HG02642 (cell line): Measurements from ENCODE around the gene PDE6D.

Source experiments
- ATAC-seq: cut with Tn5 transposase; IDR thresholded peaks from one replicate; pipeline ENCODE4 v1.9.1; 2021; ENCODE audit warnings: mild to moderate bottlenecking; ENCODE audit not compliant: unreplicated experiment, poor library complexity

The PDE6D gene

DNA sequence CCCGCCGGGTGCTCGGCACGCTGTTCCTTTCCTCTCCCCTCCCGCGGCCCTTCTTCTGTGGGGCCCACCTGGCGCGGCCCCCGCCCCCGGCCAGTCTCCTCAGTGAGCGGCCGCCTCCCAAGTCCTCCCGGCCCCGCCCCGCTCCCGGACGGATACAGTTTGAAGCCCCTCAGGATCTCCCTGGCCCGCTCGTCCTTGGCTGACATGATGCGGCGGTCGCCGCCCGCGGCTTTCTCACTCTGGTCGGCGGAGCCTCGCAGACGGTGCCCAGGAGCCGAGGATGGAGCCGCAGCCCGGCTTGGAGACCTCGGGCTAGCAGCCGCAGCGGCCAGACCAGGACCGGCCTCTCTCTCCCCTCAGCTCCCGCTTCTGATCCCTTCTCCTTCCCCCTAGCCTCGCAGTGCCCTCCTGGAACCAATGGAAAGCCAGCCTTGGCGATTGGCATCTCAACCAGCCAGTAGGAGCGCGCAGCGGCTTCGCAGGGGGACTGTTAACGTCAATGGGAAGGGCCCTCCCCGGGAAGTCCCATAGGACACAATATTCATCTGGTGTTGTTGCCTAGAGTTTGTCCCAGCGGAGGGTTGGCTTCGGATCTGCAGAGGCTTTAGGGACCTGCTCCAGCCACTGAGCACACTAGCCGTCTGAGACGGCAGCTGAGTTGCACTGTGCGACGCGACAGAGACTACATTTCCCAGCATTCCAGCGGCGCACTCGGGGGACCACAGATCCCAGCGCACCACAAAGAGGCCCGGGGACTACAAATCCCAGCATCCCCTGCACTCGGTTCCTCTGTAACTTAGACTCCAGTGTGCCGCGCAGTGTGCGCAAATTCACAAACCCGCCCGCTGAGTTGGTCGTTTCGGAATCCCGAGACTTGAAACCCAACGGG, at the start of gene PDE6D:
TSS of gene PDE6D (minus strand) at position 374 of the 889 bp plus-strand sequence. CDS start at position 206, 168 bp downstream.
- peak; percentile 93 for ATAC-seq

- no peak for ATAC-seq
These were observed 40.8 kb upstream of the PDE6D start for GRCh38 chr2:231821908-231822307.

- no peak for ATAC-seq
These were observed 39.8 kb upstream of the PDE6D start for GRCh38 chr2:231820786-231821303.

DNA sequence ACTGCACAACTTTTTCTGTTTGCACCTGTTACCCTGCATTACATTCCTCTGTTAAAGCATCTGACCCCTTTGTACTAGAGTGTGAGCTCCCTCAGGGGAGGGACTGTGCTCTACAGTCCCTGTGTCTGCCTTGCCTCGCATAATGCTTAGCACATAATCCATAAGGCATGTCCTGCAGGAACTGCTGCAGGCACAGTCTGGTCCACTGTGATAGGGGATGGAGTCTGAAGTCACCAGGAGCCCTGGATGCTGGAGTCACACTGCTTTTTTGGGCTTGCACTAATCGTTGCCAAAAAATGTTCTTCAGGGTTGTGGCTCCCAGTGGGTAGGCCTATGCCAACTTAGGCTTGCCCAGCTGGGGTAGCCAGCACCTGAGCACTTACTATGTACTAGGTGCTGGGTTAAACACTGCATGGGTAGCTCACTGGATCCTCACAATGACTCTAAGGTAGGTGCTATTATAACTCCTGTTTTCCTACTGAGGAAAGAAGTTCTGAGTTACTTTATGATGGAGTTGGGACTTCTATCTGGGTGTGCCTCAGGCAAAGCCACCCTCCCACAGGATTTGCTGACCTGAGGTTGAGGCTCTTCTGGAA, 38.5 kb upstream of the PDE6D start:
- no peak for ATAC-seq

GRCh38 chr2:231816327-231817026, 35.4 kb upstream of the PDE6D start:
- no peak for ATAC-seq

DNA sequence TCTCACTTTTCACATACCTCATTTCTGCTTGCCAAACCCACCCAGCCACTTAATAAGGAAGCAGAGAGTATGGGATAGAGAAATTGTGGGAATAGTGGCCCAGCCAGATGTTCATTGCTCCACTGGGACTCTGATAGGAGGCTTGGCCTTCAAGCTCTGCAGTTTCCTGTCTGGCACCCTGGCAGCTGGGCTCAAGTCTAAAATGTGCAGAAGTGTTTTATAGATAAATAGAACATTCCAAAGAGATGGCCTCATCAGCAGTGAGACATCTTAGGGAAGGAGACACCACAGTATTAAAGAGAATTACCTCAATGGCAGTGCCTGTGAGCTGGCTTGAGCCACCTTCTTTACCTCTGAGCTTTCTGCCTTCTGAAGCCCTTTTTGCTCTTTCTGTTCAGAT, 29.8 kb upstream of the PDE6D start:
- ATAC-seq: no peak

DNA sequence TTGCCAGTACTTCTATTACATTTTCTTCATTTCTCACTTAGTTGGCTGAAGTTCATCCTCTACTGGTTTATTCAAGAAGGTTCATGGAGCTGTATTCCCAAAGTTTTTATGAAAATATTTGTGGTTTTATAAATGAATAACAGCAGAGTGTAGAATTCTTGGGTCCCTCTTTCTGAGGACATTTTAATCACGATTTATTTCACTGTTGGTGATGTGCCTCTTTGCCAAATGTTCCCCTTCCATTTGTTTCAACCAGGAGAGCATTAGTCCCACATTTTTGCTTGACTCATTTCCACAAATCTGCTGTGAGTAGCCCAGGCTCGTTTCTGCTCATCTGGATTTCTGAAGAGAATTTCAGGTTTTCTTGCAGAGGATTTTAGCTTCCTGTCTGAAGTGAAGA, 25.9 kb upstream of the PDE6D start:
- ATAC-seq: no peak

GRCh38 chr2:231803501-231804138, 22.5 kb upstream of the PDE6D start:
- no peak for ATAC-seq

GRCh38 chr2:231800493-231801091, 19.5 kb upstream of the PDE6D start:
- no peak for ATAC-seq

GRCh38 chr2:231795525-231796327, 14.6 kb upstream of the PDE6D start:
- ATAC-seq: no peak

GRCh38 chr2:231794383-231794782, 13.3 kb upstream of the PDE6D start:
- ATAC-seq: no peak

DNA sequence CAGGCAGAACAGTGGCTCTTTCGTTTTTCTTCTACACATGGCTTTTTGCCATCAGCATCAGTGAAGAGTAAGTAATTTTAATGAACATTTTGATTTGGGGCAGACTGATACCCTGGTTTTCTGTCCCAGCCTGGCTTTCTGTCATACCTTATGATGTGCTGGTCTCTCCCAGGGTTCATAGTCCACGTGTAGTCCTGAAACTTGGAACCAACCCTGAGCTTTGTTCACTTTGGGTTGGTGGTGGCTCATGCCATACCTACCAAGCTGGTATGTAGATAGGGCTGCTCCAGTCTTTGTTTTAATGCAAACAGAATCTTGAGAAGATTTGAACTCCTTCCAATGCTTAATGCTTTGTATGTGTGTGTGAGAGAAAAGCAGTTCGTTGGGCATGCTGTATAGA, 10.0 kb upstream of the PDE6D start:
- no peak for ATAC-seq

- no peak for ATAC-seq
These were observed 5.8 kb upstream of the PDE6D start for GRCh38 chr2:231786917-231787292.

GRCh38 chr2:231786177-231786916, 5.3 kb upstream of the PDE6D start, which contains the start of gene COPS7B:
TSS of gene COPS7B (plus strand) at chr2:231786445. CDS start at chr2:231788571, 2,126 bp downstream.
- peak; percentile 66 for ATAC-seq

GRCh38 chr2:231785822-231786176, 4.7 kb upstream of the PDE6D start:
- no peak for ATAC-seq

- no peak for ATAC-seq
These were observed 4.3 kb upstream of the PDE6D start for GRCh38 chr2:231785413-231785812.

DNA sequence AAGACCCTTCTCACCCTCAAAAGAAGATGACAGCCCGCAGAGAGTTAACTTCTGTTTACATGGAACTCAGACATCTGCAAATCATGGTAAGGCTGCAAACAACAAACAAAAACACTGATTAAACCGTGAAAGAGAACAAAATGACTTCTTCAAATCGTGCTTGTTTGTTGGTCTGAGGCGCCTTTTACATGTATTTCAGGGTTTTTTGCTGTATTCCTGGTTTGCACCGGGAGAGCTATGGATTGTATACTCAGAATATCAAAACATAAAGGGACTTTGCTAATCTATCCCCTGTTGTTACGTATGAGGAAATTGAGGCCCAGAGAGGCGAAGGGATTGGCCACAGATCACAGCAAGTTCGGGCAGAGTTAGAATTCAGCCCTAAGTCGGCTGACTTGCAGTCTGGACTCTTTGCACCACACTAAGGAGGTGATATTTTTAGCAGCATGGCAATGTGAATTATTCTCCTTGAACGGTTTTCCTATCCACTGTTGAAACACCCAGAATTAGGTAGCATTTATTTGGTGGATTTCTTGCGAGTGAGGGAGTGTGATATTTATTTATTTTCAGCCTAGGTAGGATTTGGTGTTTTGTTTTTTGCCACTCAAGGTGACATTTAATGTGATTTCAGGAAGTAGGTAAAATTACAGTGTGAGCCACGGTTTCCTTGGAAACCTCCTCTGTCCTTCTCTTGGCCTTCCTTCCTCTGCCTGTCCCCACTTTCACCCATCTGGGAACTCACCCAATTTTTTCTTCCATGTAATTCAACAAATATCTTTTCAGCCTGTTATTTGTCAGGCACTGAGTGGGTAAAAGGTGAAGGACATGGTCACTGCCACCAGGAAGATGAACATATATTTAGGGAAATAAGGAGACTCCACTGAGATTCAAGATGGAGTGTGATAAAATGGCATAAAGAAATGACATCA, 980 bp upstream of the PDE6D start:
- ATAC-seq: no peak
